ENCODE data around the gene FSCN2.
A peak's percentile ranks its signal among the peaks of the same experiment; 100 is the strongest.

Gene FSCN2

DNA sequence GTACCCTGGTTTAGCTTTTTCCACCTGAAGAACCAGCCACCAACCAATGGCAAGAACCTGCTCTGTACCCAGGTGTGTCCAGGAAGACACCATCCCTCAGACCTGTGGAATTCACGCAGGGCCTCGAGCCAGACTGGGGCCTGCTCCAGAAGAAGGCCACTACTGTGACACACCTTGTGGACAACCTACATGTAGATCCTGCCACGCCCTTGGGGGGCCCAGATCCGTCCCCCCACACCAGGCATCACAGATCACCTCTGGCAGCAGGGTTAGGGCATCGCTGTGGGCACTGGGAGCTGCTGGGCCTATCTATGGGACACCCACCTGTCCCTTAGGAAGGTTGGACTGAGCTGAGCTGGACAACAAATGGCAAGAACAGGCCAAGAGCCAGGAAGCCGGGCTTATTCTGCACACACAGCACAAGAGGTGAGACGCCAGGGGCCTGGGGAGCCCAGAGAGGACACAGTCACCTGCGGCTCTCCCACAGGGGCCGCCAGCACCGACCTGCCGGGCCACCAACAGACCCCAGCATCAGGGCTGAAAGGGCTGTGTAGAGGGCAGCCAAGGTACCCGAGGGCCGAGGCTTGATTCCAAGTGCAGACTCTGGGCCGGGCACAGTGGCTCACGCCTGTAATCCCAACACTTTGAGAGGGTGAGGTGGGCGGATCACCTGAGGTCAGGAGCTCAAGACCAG lies 16.3 kb downstream of the FSCN2 start:
- TF ChIP-seq, protein P1, sequence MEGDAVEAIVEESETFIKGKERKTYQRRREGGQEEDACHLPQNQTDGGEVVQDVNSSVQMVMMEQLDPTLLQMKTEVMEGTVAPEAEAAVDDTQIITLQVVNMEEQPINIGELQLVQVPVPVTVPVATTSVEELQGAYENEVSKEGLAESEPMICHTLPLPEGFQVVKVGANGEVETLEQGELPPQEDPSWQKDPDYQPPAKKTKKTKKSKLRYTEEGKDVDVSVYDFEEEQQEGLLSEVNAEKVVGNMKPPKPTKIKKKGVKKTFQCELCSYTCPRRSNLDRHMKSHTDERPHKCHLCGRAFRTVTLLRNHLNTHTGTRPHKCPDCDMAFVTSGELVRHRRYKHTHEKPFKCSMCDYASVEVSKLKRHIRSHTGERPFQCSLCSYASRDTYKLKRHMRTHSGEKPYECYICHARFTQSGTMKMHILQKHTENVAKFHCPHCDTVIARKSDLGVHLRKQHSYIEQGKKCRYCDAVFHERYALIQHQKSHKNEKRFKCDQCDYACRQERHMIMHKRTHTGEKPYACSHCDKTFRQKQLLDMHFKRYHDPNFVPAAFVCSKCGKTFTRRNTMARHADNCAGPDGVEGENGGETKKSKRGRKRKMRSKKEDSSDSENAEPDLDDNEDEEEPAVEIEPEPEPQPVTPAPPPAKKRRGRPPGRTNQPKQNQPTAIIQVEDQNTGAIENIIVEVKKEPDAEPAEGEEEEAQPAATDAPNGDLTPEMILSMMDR (conservative IDR thresholded peaks at IDR 0.05; ENCODE audit: low read depth): no peak
- ChIA-PET CTCF (interaction anchor here (0.5 to 0.6 kb wide), 4 partner anchors 16 to 420 kb away, joined by 3 to 4 read pairs (median 4); no protein-coding TSS in a partner anchor), POLR2A (ENCODE audit: low non-redundant PET) (no interaction called here)
- no peak for DNase-seq (ENCODE audit: low spot score)
- H3K27ac ChIP-seq: peak overlapping the region; percentile 52

DNA sequence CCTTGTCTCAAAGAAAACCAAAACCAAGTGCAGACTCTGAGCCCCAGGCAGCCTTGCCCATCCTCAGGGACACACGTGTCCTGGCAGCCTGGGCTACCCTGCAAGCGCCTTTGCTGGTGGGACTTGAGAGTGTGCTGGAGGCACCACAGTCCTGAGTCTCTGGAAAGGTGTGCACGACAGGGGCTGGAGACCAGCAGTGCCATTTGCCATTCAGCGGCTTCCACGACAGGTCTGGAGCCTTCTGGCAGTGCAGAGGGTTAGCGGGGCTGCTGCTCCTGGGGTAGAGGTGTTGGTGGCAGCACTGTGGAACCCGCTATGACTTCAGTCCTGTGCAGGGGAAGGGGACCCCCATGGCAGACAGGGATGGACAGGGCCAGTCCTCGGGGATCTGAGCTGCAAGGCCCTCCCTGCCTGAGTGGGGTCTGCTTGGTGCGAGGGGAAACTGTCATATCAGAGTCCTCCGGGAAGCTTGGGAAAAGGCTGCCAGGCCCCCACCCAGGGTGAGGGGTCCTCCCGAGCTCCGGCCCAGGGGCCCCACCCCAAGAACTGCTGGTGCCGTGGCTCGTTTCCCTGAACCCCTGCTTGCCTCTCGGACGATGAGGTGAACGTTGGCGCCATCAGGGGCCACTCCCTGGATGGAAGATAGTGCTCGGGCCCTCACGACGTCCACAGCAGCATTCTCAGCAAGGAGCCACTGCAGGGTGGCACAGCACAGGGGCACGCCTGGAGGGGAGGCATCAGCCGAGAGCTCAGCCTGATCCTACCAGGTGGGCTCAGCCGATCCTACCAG lies 17.2 kb downstream of the FSCN2 start:
- ChIA-PET CTCF (interaction anchor here (0.7 kb wide), 1 partner anchor 11 kb away, joined by 3 read pairs; no protein-coding TSS in a partner anchor), POLR2A (ENCODE audit: low non-redundant PET) (no interaction called here)
- peak overlapping the region; percentile 52 for H3K27ac ChIP-seq
- DNase-seq (ENCODE audit: low spot score): no peak
- TF ChIP-seq, protein P1 (conservative IDR thresholded peaks at IDR 0.05; ENCODE audit: low read depth): no peak

DNA sequence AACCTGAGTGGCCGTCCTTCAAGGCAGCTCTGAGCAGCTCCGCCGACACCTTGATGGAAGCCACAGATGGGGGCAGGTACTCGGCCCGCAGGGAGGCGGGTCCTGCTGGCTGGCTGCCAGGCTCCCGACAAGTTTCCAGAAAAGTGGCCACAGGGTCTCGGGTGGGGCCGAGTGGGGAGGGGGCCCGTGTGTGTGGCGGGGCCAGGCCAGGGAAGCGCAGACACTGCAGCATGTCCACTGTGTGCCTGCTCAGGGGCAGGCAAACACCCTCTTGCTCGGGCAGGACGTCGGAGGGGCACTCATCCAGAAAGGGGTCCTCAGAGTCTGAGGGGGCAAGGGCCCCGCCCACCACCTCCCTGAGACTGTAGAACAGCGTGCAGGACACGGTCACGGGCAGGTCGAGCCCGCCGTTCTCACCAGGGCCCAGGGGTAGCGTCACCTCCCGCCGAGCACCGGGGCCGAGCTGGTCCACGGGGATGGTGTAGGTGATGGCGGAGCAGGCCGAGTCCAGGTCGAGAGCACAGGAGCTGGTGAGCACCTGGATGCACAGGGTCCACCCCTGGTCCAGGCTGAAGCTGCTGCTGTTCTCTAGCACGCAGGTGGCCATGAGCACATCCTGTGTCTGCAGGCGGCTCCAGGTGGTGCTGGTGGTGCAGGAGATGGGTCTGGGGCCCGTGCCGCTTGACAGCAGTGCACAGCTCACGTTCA lies 18.9 kb downstream of the FSCN2 start:
- DNase-seq (ENCODE audit: low spot score): no peak
- TF ChIP-seq, protein P1 (conservative IDR thresholded peaks at IDR 0.05; ENCODE audit: low read depth): no peak
- POLR2A ChIA-PET (ENCODE audit: low non-redundant PET): interaction anchor here (0.8 kb wide), 1 partner anchor 9 kb away, joined by 3 read pairs; no protein-coding TSS in a partner anchor
- H3K27ac ChIP-seq: peak overlapping the region; percentile 52
- CTCF ChIA-PET: interaction anchor here (0.6 kb wide), 1 partner anchor 140 kb away, joined by 4 read pairs; no protein-coding TSS in a partner anchor

DNA sequence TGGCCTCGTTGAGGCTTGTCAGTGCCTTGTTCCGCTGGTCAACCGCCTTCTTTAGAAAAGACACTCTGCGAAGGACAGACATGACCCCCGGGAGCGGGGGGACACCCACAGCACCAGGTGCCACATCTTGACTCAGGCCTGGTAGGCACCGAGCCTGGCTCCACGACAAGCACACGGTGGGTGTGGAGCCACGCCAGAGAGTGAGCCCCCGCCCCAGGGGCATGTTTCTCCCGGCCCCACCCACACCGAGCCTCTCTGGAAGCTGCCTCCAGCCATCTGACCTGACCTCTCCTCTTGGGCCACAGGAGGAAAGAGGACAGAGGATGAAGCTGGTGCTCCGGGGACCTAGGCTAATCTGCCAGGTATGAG lies 19.4 kb downstream of the FSCN2 start:
- no peak for DNase-seq (ENCODE audit: low spot score)
- H3K27ac ChIP-seq: peak overlapping the region; percentile 52; the same call in 1 of the 2 replicates
- TF ChIP-seq, protein P1 (conservative IDR thresholded peaks at IDR 0.05; ENCODE audit: low read depth): no peak
- CTCF ChIA-PET: no interaction called here
- POLR2A ChIA-PET (ENCODE audit: low non-redundant PET): interaction anchor here (0.8 kb wide), 1 partner anchor 10 kb away, joined by 3 read pairs; no protein-coding TSS in a partner anchor

DNA sequence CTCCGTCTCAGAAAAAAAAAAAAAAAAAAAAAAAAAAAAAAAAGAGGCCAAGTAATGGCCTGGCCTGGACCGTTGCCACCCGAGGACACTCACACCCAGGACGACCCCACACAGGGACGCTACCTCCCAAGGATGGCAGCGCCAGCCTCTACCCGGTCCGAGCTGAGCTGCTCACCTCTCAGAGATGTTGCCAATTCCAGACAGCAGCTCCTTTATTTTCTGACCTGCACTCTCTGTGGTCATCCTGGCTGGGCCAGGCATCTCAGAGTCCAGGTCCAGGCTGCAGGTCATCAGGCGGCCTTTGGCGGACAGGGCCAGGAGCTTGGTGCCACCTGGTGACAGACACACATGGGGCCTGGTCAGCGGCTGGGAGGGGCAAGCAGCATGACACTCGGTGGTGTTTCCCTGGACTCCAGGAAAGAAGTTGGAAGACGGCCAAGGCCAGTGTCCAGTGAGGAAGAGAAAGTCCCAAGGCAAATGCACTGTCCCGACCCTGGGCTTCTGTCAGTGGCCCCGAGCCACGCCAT lies 20.9 kb downstream of the FSCN2 start:
- ChIA-PET POLR2A (ENCODE audit: low non-redundant PET) (no interaction called here), CTCF (no interaction called here)
- DNase-seq (ENCODE audit: low spot score): no peak
- peak overlapping the region; percentile 96 for H3K27ac ChIP-seq
- TF ChIP-seq, protein P1 (conservative IDR thresholded peaks at IDR 0.05; ENCODE audit: low read depth): no peak

DNA sequence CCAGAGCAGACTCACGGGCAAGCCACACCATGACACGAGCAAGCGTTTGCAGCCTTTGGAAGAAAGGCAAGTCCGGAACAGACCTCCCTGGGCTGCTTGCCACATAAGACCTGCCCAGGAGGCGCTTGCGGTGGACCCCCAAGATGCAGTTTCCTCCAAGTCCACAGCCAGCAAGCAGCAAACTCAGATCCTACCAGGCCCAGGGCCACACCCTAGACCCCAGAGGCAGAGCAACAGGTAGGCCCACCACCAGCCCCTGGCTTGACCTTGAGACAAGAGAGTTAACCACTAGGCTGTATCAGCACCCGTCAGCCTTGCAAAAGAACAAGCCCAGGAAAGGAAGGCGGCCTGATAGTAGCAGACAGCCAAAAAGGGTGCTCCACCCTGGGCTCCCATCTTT lies 21.6 kb downstream of the FSCN2 start:
- DNase-seq (ENCODE audit: low spot score): no peak
- TF ChIP-seq, protein P1 (conservative IDR thresholded peaks at IDR 0.05; ENCODE audit: low read depth): no peak
- POLR2A ChIA-PET (ENCODE audit: low non-redundant PET): no interaction called here
- CTCF ChIA-PET: no interaction called here
- H3K27ac ChIP-seq: peak overlapping the region; percentile 96
